ENCODE measurements around the gene GH1. TPM values are rescaled to one million over a fixed set of nuclear protein-coding genes. Genes with fewer than 3 reads are reported as not detected.

GH1 gene
- total and polyA plus RNA-seq, 2 donors (not counting 1 experiment from before 2014, with no cell fraction given), result 1.7 to 2.3 TPM

DNA sequence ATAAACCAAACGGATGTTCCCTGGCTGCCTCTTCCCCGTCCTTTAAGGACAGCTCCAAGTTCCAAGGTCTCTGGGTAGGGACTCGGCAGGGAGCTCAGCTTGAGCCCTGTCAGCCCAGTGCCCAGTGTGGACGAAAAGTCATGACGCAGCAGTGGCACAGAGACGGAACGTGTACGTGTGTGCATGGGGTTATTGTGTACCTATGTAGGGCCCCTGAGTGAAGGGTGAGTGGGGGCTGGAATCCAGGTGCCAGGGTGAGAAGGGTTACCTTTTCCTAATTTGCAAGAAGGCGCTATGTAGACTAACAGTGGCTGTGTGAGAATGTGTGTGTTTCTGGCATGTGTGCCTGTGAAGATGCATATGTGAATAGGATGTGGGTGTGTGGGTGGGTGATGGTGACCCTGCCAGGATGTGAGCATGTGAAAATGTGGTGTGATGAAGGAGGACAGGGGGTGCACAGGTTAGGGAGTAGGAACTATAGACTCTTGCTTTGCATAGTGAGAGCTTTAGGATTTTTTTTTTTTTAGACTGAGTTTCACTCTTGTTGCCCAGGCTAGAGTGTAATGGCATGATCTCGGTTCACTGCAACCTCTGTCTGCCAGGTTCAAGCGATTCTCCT is 48.1 kb upstream of the GH1 start:
- intact Hi-C loops (cut with micrococcal nuclease), result no loop called here
- ChIA-PET CTCF (interaction anchor here (0.6 to 4.0 kb wide), 4 partner anchors 15 to 1207 kb away, joined by 3 to 14 read pairs (median 8); no protein-coding TSS in a partner anchor), POLR2A (interaction anchor here (0.6 kb wide), 1 partner anchor 55 kb away, joined by 7 read pairs; no protein-coding TSS in a partner anchor)
- peaks cover 14% of the 10 kb centered on the region for H3K4me1 Mint-ChIP-seq
- Histone ChIP-seq H3K9ac (ENCODE audit: low read length) (no peak overlapping the region), H3K4me3 (ENCODE audit: control extremely low read depth in 1 of 5, extremely low read depth in 1 of 5, insufficient read depth in 1 of 5, low read depth in 2 of 5, low read length in 4 of 5) (no peak overlapping the region), H3K4me2 (replicated peaks; ENCODE audit: low read depth, low read length, poor library complexity, severe bottlenecking) (no peak overlapping the region), H3K79me2 (ENCODE audit: control insufficient read depth, insufficient read depth, low read length) (no peaks in the 10 kb centered on the region), H4K20me1 (ENCODE audit: control insufficient read depth, insufficient read depth, low read length, poor library complexity, severe bottlenecking) (no peaks in the 10 kb centered on the region), H3K36me3 (replicated peaks in 1 of 2; ENCODE audit: control extremely low read depth in 1 of 2, control insufficient read depth in 1 of 2, extremely low read depth in 1 of 2, insufficient read depth in 2 of 2, low read length in 1 of 2) (no peaks in the 10 kb centered on the region), H3K4me1 (ENCODE audit: control insufficient read depth in 2 of 2, insufficient read depth in 2 of 2, low read length in 2 of 2) (peaks cover 5 to 12% of the 10 kb centered on the region in 2 donors), H3K27me3 (replicated peaks in 1 of 4; ENCODE audit: control extremely low read depth in 1 of 4, control insufficient read depth in 3 of 4, insufficient read depth in 4 of 4, low read length in 3 of 4) (peaks cover 0 to 2% (median 0%) of the 10 kb centered on the region in 4 experiments), H2AFZ (ENCODE audit: insufficient read depth, low read depth, low read length, poor library complexity, severe bottlenecking) (no peak overlapping the region), H3K9me3 (ENCODE audit: control extremely low read depth in 1 of 3, control insufficient read depth in 2 of 3, insufficient read depth in 1 of 3, low read length in 2 of 3) (no peaks in the 10 kb centered on the region), H3K27ac (ENCODE audit: low read length in 2 of 2) (no peak overlapping the region)
- H3K4me3 Mint-ChIP-seq, result no peak overlapping the region
- no peak overlapping the region for H3K27ac Mint-ChIP-seq
- no peaks in the 10 kb centered on the region for H3K9me3 Mint-ChIP-seq (ENCODE audit: insufficient read depth)
- no peak for TF ChIP-seq EZH2 (IDR thresholded peaks at IDR 0.05; ENCODE audit: borderline replicate concordance, insufficient read depth, low read depth, low read length, poor library complexity, severe bottlenecking)
- TF ChIP-seq, protein P1, sequence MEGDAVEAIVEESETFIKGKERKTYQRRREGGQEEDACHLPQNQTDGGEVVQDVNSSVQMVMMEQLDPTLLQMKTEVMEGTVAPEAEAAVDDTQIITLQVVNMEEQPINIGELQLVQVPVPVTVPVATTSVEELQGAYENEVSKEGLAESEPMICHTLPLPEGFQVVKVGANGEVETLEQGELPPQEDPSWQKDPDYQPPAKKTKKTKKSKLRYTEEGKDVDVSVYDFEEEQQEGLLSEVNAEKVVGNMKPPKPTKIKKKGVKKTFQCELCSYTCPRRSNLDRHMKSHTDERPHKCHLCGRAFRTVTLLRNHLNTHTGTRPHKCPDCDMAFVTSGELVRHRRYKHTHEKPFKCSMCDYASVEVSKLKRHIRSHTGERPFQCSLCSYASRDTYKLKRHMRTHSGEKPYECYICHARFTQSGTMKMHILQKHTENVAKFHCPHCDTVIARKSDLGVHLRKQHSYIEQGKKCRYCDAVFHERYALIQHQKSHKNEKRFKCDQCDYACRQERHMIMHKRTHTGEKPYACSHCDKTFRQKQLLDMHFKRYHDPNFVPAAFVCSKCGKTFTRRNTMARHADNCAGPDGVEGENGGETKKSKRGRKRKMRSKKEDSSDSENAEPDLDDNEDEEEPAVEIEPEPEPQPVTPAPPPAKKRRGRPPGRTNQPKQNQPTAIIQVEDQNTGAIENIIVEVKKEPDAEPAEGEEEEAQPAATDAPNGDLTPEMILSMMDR (IDR thresholded peaks at IDR 0.05), result no peak
- 90% methylated on average over 11 of the region's 11 CpGs for whole genome bisulfite sequencing (ENCODE audit: insufficient coverage)
- H3K27me3 Mint-ChIP-seq, result no peaks in the 10 kb centered on the region
- ATAC-seq (ENCODE audit: low read depth) (no peak), DNase-seq (no peak)

DNA sequence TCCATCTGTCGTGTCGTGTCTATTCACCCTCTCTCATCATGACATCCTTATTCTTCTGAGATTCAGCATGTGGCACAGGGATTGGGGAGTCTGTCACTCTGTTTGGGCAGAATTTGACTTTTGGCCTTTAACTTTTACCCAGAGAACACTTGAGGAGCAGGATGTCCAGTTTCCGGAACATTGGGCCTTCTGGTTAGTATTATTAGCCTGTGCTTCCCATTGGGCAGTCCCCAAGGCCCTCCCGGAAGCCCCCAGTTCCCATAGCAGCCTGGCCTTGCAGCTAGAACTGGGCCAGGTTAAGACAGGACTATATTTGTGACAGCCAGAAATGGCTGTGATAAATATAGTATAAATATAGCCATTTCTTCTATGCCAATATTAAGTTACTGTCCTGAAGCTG is 44.5 kb upstream of the GH1 start:
- Histone ChIP-seq H3K36me3 (replicated peaks in 1 of 2; ENCODE audit: control extremely low read depth in 1 of 2, control insufficient read depth in 1 of 2, extremely low read depth in 1 of 2, insufficient read depth in 2 of 2, low read length in 1 of 2) (no peaks in the 10 kb centered on the region), H2AFZ (ENCODE audit: insufficient read depth, low read depth, low read length, poor library complexity, severe bottlenecking) (no peak overlapping the region), H3K9ac (ENCODE audit: low read length) (no peak overlapping the region), H4K20me1 (ENCODE audit: control insufficient read depth, insufficient read depth, low read length, poor library complexity, severe bottlenecking) (no peaks in the 10 kb centered on the region), H3K4me2 (replicated peaks; ENCODE audit: low read depth, low read length, poor library complexity, severe bottlenecking) (no peak overlapping the region), H3K4me3 (ENCODE audit: control extremely low read depth in 1 of 5, extremely low read depth in 1 of 5, insufficient read depth in 1 of 5, low read depth in 2 of 5, low read length in 4 of 5) (no peak overlapping the region), H3K4me1 (ENCODE audit: control insufficient read depth in 2 of 2, insufficient read depth in 2 of 2, low read length in 2 of 2) (peaks cover 13 to 24% of the 10 kb centered on the region in 2 donors), H3K27me3 (replicated peaks in 1 of 4; ENCODE audit: control extremely low read depth in 1 of 4, control insufficient read depth in 3 of 4, insufficient read depth in 4 of 4, low read length in 3 of 4) (no peaks in the 10 kb centered on the region), H3K9me3 (ENCODE audit: control extremely low read depth in 1 of 3, control insufficient read depth in 2 of 3, insufficient read depth in 1 of 3, low read length in 2 of 3) (no peaks in the 10 kb centered on the region), H3K79me2 (ENCODE audit: control insufficient read depth, insufficient read depth, low read length) (no peaks in the 10 kb centered on the region), H3K27ac (ENCODE audit: low read length in 2 of 2) (no peak overlapping the region)
- TF ChIP-seq, protein P1 (IDR thresholded peaks at IDR 0.05), result no peak
- TF ChIP-seq EZH2 (IDR thresholded peaks at IDR 0.05; ENCODE audit: borderline replicate concordance, insufficient read depth, low read depth, low read length, poor library complexity, severe bottlenecking), result no peak
- no peak for DNase-seq
- Mint-ChIP-seq H3K4me1 (peaks cover 20% of the 10 kb centered on the region), H3K4me3 (no peak overlapping the region), H3K27me3 (no peaks in the 10 kb centered on the region), H3K9me3 (ENCODE audit: insufficient read depth) (no peaks in the 10 kb centered on the region), H3K27ac (no peak overlapping the region)
- CTCF ChIA-PET, result interaction anchor here (1.9 to 2.2 kb wide), 2 partner anchors 12 to 66 kb away, joined by 5 read pairs; no protein-coding TSS in a partner anchor
- ATAC-seq (ENCODE audit: low read depth), result no peak
- intact Hi-C loops (cut with micrococcal nuclease), result no loop called here
- POLR2A ChIA-PET, result no interaction called here
- WGBS (ENCODE audit: insufficient coverage), result 100% methylated on average over 1 of the region's 4 CpGs
